Neuron (in vitro differentiated cells): Measurements from ENCODE around the gene MITF.

Experiments
- H2AFZ ChIP-seq: one replicate; pipeline ENCODE4 v1.6.1; 2013; ENCODE audit warnings: low read depth, mild to moderate bottlenecking, inconsistent platforms, low read length, moderate library complexity
- H3K27me3 ChIP-seq: one replicate; pipeline ENCODE4 v1.6.1; 2013; ENCODE audit warnings: low read length; ENCODE audit not compliant: insufficient read depth
- H3K36me3 ChIP-seq: one replicate; pipeline ENCODE4 v1.6.1; 2013; ENCODE audit warnings: low read length; ENCODE audit not compliant: insufficient read depth
- H3K4me1 ChIP-seq: one replicate; pipeline ENCODE4 v1.6.1; 2013; ENCODE audit warnings: low read length; ENCODE audit not compliant: insufficient read depth
- H3K4me3 ChIP-seq: 2 replicates; pipeline ENCODE4 v1.5.1; 2013; ENCODE audit warnings: mild to moderate bottlenecking, low read length, moderate library complexity
- H3K9me3 ChIP-seq: one replicate; pipeline ENCODE4 v1.6.1; 2013; ENCODE audit warnings: low read length

The MITF gene

GRCh38 chr3:69821133-69821532, 81.9 kb downstream of the MITF start:
- Histone ChIP-seq H3K9me3 (no peaks in the 10 kb centered on the region), H3K27me3 (no peaks in the 10 kb centered on the region), H2AFZ (no peak overlapping the region), H3K4me3 (no peak overlapping the region), H3K36me3 (no peaks in the 10 kb centered on the region), H3K4me1 (peaks cover 2% of the 10 kb centered on the region)

GRCh38 chr3:69823743-69824142, 84.5 kb downstream of the MITF start:
- H3K4me3 ChIP-seq: no peak overlapping the region
- H3K9me3 ChIP-seq: no peaks in the 10 kb centered on the region
- peaks cover 2% of the 10 kb centered on the region for H3K4me1 ChIP-seq
- H2AFZ ChIP-seq: no peak overlapping the region
- H3K36me3 ChIP-seq: no peaks in the 10 kb centered on the region
- no peaks in the 10 kb centered on the region for H3K27me3 ChIP-seq

GRCh38 chr3:69825446-69825845, 86.2 kb downstream of the MITF start:
- H3K4me1 ChIP-seq: peaks cover 2% of the 10 kb centered on the region
- no peak overlapping the region for H2AFZ ChIP-seq
- H3K9me3 ChIP-seq: no peaks in the 10 kb centered on the region
- no peaks in the 10 kb centered on the region for H3K36me3 ChIP-seq
- H3K4me3 ChIP-seq: no peak overlapping the region
- H3K27me3 ChIP-seq: no peaks in the 10 kb centered on the region

- Histone ChIP-seq H3K4me1 (no peaks in the 10 kb centered on the region), H3K36me3 (no peaks in the 10 kb centered on the region), H3K27me3 (no peaks in the 10 kb centered on the region), H2AFZ (no peak overlapping the region), H3K9me3 (no peaks in the 10 kb centered on the region), H3K4me3 (no peak overlapping the region)
These were observed 87.9 kb downstream of the MITF start for GRCh38 chr3:69827127-69827526.

- no peaks in the 10 kb centered on the region for H3K27me3 ChIP-seq
- no peaks in the 10 kb centered on the region for H3K9me3 ChIP-seq
- H2AFZ ChIP-seq: no peak overlapping the region
- no peak overlapping the region for H3K4me3 ChIP-seq
- no peaks in the 10 kb centered on the region for H3K36me3 ChIP-seq
- no peaks in the 10 kb centered on the region for H3K4me1 ChIP-seq
These were observed 89.6 kb downstream of the MITF start for GRCh38 chr3:69828817-69829216.

GRCh38 chr3:69830147-69830546, 90.9 kb downstream of the MITF start:
- Histone ChIP-seq H3K9me3 (no peaks in the 10 kb centered on the region), H3K36me3 (no peaks in the 10 kb centered on the region), H3K4me1 (no peaks in the 10 kb centered on the region), H3K27me3 (no peaks in the 10 kb centered on the region), H3K4me3 (no peak overlapping the region), H2AFZ (no peak overlapping the region)

GRCh38 chr3:69831737-69832136, 92.5 kb downstream of the MITF start:
- no peaks in the 10 kb centered on the region for H3K36me3 ChIP-seq
- no peaks in the 10 kb centered on the region for H3K9me3 ChIP-seq
- no peaks in the 10 kb centered on the region for H3K27me3 ChIP-seq
- H2AFZ ChIP-seq: no peak overlapping the region
- no peaks in the 10 kb centered on the region for H3K4me1 ChIP-seq
- no peak overlapping the region for H3K4me3 ChIP-seq

- H3K4me3 ChIP-seq: no peak overlapping the region
- no peaks in the 10 kb centered on the region for H3K9me3 ChIP-seq
These were observed 94.3 kb downstream of the MITF start for GRCh38 chr3:69833591-69833990.

GRCh38 chr3:69838217-69838616, 99.0 kb downstream of the MITF start:
- H3K4me3 ChIP-seq: no peak overlapping the region

More at GRCh38 chr3:69833591-69833990, 94.3 kb downstream of the MITF start:
- Histone ChIP-seq H3K36me3 (no peaks in the 10 kb centered on the region), H2AFZ (no peak overlapping the region), H3K27me3 (no peaks in the 10 kb centered on the region), H3K4me1 (no peaks in the 10 kb centered on the region)

GRCh38 chr3:69838696-69839515, 99.6 kb downstream of the MITF start:
- H3K27me3 ChIP-seq: no peaks in the 10 kb centered on the region
- H3K36me3 ChIP-seq: no peaks in the 10 kb centered on the region
- H2AFZ ChIP-seq: no peak overlapping the region
- no peaks in the 10 kb centered on the region for H3K9me3 ChIP-seq
- H3K4me3 ChIP-seq: no peak overlapping the region
- no peaks in the 10 kb centered on the region for H3K4me1 ChIP-seq

More at GRCh38 chr3:69838217-69838616, 99.0 kb downstream of the MITF start:
- H3K4me1 ChIP-seq: no peaks in the 10 kb centered on the region
- H3K27me3 ChIP-seq: no peaks in the 10 kb centered on the region
- H2AFZ ChIP-seq: no peak overlapping the region
- H3K9me3 ChIP-seq: no peaks in the 10 kb centered on the region
- no peaks in the 10 kb centered on the region for H3K36me3 ChIP-seq

- Histone ChIP-seq H3K9me3 (no peaks in the 10 kb centered on the region), H3K4me1 (no peaks in the 10 kb centered on the region), H3K4me3 (no peak overlapping the region), H2AFZ (no peak overlapping the region), H3K27me3 (no peaks in the 10 kb centered on the region), H3K36me3 (no peaks in the 10 kb centered on the region)
These were observed 103.1 kb downstream of the MITF start for GRCh38 chr3:69842351-69842750.

- H3K4me3 ChIP-seq: no peak overlapping the region
- no peaks in the 10 kb centered on the region for H3K4me1 ChIP-seq
- H3K9me3 ChIP-seq: no peaks in the 10 kb centered on the region
- no peak overlapping the region for H2AFZ ChIP-seq
- no peaks in the 10 kb centered on the region for H3K27me3 ChIP-seq
- no peaks in the 10 kb centered on the region for H3K36me3 ChIP-seq
These were observed 103.5 kb downstream of the MITF start for GRCh38 chr3:69842789-69843188.

GRCh38 chr3:69844706-69845105, 105.4 kb downstream of the MITF start:
- no peaks in the 10 kb centered on the region for H3K27me3 ChIP-seq
- no peaks in the 10 kb centered on the region for H3K4me1 ChIP-seq
- H3K4me3 ChIP-seq: no peak overlapping the region
- no peaks in the 10 kb centered on the region for H3K9me3 ChIP-seq
- H2AFZ ChIP-seq: no peak overlapping the region
- H3K36me3 ChIP-seq: no peaks in the 10 kb centered on the region

GRCh38 chr3:69847303-69847702, 108.0 kb downstream of the MITF start:
- Histone ChIP-seq H3K4me3 (no peak overlapping the region), H3K9me3 (no peaks in the 10 kb centered on the region), H3K4me1 (no peaks in the 10 kb centered on the region), H3K36me3 (no peaks in the 10 kb centered on the region), H2AFZ (no peak overlapping the region), H3K27me3 (no peaks in the 10 kb centered on the region)
